ENCODE results near the gene U2SURP. TPM values are rescaled to one million over a fixed set of nuclear protein-coding genes. Genes with fewer than 3 reads are reported as not detected.

Gene U2SURP
- 100 to 1,000 TPM; 123 to 124 TPM for total RNA-seq

DNA sequence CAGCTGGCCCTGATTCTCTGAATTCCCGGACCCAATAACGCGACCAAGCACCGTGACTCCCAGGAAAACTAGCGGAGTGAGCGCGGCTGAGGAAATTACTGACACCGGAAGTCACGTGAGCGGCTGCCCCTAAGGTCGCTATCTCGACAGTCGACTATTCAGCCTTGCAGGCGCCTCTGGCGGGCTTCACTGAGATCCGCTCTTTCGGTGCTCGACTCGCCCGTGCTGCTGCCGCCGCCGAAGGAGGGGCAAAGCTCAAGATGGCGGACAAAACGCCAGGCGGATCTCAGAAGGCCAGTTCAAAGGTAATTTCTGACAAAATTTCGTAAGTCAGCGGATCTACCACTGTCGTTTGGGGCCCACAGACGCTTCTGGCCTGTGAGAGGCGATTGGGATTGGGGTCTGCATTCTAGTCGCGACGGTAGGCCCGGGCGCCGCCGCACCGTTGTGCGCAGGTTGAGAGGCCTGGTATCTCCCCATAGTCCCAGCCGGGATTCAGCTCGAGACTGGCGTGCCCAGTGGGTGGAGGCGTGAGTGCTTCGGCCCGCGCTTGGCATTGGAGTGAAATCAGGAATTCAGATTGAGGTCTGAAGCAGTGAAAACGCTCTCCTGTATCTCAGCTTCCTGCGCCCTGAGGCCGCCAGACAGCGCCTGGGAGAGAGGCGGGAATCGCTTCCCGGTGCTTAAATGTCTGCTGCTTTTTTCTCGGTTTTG, at the start of gene U2SURP:
U2SURP (plus strand) TSS at position 202 of the 714 bp plus-strand sequence; CDS start at position 261, 59 bp downstream.
- DNase-seq (peak; percentile 96), ATAC-seq (peak; percentile 86)
- H3K4me3 Mint-ChIP-seq: peak within 1 kb of the TSS; percentile 98
- CTCF ChIA-PET: interaction anchor here (0.6 to 3.9 kb wide), 14 partner anchors 9 to 1263 kb away, joined by 3 to 24 read pairs (median 3); partner anchors contain the start of genes DIPK2A and RNF7
- peaks cover 2% of the 10 kb centered on the region for H3K36me3 Mint-ChIP-seq (ENCODE audit: low read depth)
- H3K4me1 Mint-ChIP-seq (ENCODE audit: low read depth): peaks cover 35% of the 10 kb centered on the region
- H3K9me3 Mint-ChIP-seq (ENCODE audit: insufficient read depth): no peaks in the 10 kb centered on the region
- H3K27me3 Mint-ChIP-seq (ENCODE audit: low read depth): no peaks in the 10 kb centered on the region
- POLR2A ChIA-PET: interaction anchor here (0.6 to 3.0 kb wide), 19 partner anchors 11 to 970 kb away, joined by 3 to 47 read pairs (median 3); partner anchors contain the start of genes ATR, CHST2, DIPK2A and PLS1
- H3K27ac Mint-ChIP-seq: peak within 1 kb of the TSS; percentile 100

DNA sequence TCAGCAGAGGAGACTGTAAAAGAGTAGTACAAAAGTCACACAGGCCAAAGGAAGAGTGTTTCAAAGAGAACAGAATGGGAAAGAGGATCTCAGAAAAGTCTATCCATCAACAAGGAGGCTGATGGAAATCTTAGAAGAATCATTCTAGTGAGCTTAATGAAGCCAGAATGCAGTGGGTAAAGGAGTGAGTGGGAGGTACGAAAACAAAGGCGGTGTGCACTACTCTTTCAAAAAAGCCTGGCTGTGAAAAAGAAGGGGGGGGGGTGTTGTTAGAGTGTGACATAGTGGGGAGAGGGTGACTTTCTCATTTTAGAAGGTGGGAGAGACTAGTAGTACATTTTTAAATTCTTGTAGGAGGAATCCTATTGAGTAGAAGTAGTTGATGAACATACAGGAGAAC, 49.6 kb upstream of the U2SURP start:
- Mint-ChIP-seq H3K36me3 (ENCODE audit: low read depth) (no peaks in the 10 kb centered on the region), H3K27ac (no peak overlapping the region), H3K27me3 (ENCODE audit: low read depth) (peaks cover 49% of the 10 kb centered on the region), H3K9me3 (ENCODE audit: insufficient read depth) (no peaks in the 10 kb centered on the region), H3K4me1 (ENCODE audit: low read depth) (peaks cover 5% of the 10 kb centered on the region), H3K4me3 (no peak overlapping the region)
- POLR2A ChIA-PET: interaction anchor here (0.7 kb wide), 2 partner anchors 49 to 135 kb away, joined by 3 to 4 read pairs; partner anchors contain the start of gene U2SURP
- ATAC-seq (no peak), DNase-seq (no peak)
- CTCF ChIA-PET: no interaction called here

DNA sequence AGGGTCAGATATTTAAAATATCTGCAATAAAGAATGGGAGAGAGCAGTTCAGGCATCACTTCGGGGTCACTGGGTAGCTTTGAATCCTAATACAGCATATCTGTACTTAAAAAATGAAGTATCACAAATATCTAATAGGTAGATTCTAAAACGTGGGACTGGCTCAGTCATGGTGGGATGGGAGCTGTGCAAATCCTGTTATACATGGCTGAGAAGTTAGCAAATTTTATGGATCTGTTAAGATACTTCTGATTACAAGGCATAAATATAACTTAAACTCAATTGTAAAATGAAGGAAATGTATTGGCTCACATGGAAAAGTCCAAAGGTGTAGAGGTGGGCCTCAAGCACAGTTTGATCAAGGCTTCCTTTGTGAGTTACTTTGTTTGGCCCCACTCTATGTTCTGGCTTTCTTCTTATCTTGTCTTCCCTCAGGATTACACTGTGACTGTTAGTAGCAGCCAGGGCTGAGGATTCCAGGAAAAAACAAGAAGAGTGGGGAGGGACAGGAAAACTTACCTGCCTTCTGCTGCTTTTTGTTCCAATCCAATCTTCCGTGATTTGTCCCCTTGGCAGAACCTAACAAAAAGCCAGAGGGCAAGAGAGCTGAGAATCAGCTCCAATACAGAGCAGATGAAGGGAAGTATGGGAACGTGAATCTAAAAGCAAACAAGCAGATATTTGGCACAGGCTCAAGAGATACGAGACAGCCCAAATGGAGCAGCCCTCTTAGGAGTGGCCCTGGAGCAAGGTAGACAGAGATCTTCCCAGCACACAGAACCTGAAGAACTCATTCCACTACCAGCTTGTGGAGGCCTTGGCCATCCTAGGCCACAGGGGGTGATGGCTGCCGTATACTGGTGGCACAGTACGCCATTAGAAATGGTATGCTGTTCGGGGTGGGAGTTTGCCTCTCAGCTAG, 48.8 kb upstream of the U2SURP start:
- peaks cover 52% of the 10 kb centered on the region for H3K27me3 Mint-ChIP-seq (ENCODE audit: low read depth)
- DNase-seq (no peak), ATAC-seq (no peak)
- ChIA-PET POLR2A (no interaction called here), CTCF (interaction anchor here (1.3 kb wide), 1 partner anchor 124 kb away, joined by 3 read pairs; no protein-coding TSS in a partner anchor)
- no peaks in the 10 kb centered on the region for H3K36me3 Mint-ChIP-seq (ENCODE audit: low read depth)
- no peaks in the 10 kb centered on the region for H3K9me3 Mint-ChIP-seq (ENCODE audit: insufficient read depth)
- no peak overlapping the region for H3K4me3 Mint-ChIP-seq
- H3K4me1 Mint-ChIP-seq (ENCODE audit: low read depth): peaks cover 1% of the 10 kb centered on the region
- no peak overlapping the region for H3K27ac Mint-ChIP-seq

DNA sequence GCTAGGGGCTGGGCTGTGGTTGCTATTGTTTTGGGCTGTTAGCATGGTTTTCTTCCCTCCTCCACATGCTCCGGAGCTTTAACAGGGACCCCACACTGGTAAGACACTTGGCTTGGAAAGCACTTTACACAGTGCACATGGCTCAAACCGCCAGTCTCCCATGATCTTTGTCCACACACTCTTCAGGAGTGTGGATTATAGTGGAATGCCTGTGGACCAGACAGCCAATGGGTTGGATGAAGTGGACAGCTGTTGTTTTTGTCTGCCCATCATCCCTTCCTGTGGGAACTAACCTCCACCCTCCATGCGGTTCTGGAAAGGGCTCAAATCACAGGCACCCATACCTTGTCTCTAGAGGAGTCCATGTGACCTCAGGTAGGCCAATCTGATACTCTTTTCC, 47.9 kb upstream of the U2SURP start:
- ChIA-PET POLR2A (no interaction called here), CTCF (interaction anchor here (1.3 kb wide), 1 partner anchor 125 kb away, joined by 3 read pairs; no protein-coding TSS in a partner anchor)
- H3K27ac Mint-ChIP-seq: no peak overlapping the region
- H3K4me1 Mint-ChIP-seq (ENCODE audit: low read depth): no peaks in the 10 kb centered on the region
- H3K27me3 Mint-ChIP-seq (ENCODE audit: low read depth): peaks cover 46% of the 10 kb centered on the region
- H3K36me3 Mint-ChIP-seq (ENCODE audit: low read depth): no peaks in the 10 kb centered on the region
- no peak for ATAC-seq
- no peak overlapping the region for H3K4me3 Mint-ChIP-seq
- H3K9me3 Mint-ChIP-seq (ENCODE audit: insufficient read depth): no peaks in the 10 kb centered on the region
- DNase-seq: no peak

DNA sequence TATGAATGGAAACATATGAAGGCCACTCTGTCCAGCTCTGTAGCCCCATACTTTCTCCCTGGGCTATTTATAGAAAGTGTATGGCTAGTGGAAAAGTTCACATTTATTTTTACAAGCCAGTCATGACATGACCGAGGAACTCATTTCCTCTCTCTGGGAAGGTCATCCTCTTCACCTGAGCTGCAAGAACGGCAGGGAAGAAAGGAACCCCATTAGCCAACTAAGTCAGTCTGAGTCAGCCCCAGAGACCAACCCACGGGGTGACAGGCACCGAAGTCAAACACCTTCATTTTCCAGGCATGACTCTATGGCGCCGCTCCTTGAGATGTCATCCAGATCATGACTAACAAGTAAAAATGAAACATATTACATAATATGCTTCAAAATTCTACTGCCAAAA, 42.7 kb upstream of the U2SURP start:
- Mint-ChIP-seq H3K4me3 (no peak overlapping the region), H3K36me3 (ENCODE audit: low read depth) (peaks cover 2% of the 10 kb centered on the region), H3K4me1 (ENCODE audit: low read depth) (peaks cover 7% of the 10 kb centered on the region), H3K27ac (no peak overlapping the region), H3K27me3 (ENCODE audit: low read depth) (peaks cover 58% of the 10 kb centered on the region), H3K9me3 (ENCODE audit: insufficient read depth) (no peaks in the 10 kb centered on the region)
- CTCF ChIA-PET: no interaction called here
- DNase-seq: no peak
- no peak for ATAC-seq
- POLR2A ChIA-PET: interaction anchor here (0.6 kb wide), 1 partner anchor 27 kb away, joined by 3 read pairs; no protein-coding TSS in a partner anchor

DNA sequence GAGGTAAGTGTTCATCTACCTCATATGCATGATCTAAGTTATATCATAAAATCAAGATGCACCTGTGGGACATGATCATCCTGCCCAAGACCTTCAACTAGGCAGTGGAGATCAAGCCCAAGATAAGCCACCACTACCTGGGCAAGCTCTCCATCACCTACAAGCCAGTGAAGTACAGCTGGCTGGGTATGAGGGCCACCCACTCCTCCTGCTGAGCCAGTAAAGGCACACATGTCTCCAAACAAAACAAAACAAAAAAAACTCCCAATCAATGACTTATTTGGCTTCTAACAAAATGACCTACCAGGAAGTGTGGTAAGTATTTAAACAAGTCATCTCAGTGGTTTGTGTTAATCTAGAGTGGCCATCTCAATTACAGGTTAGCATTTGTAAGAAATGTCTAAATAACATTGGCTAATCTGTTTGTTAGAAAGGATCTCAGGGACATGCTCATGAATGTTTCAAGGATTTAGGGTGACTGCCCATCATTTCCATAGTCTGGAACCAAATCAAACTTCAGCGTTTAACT, 41.0 kb upstream of the U2SURP start:
- no peak overlapping the region for H3K27ac Mint-ChIP-seq
- peaks cover 2% of the 10 kb centered on the region for H3K36me3 Mint-ChIP-seq (ENCODE audit: low read depth)
- ATAC-seq: no peak
- peaks cover 7% of the 10 kb centered on the region for H3K4me1 Mint-ChIP-seq (ENCODE audit: low read depth)
- ChIA-PET POLR2A (no interaction called here), CTCF (interaction anchor here (1.9 kb wide), 1 partner anchor 132 kb away, joined by 4 read pairs; no protein-coding TSS in a partner anchor)
- no peak overlapping the region for H3K4me3 Mint-ChIP-seq
- H3K27me3 Mint-ChIP-seq (ENCODE audit: low read depth): peaks cover 66% of the 10 kb centered on the region
- DNase-seq: no peak
- H3K9me3 Mint-ChIP-seq (ENCODE audit: insufficient read depth): no peaks in the 10 kb centered on the region

DNA sequence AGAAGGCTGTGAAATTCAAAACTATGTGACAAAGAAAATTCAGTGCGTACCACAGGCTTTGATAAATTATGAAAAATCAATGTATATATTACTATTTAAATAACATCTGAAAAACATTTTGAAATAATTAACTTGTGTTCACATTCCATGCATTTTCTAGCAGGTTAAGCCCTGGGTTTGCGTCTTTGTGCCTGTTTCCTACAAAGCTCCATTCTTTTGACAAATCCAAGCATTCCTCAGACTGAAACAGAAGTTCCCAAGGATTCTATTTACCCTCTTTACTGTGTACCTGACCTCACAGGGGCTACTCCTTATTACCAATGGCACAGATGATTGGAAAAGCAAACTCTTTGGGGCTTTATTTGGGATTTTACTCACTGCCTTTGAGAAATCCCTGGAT, 39.8 kb upstream of the U2SURP start:
- ChIA-PET CTCF (interaction anchor here (1.9 kb wide), 1 partner anchor 133 kb away, joined by 4 read pairs; no protein-coding TSS in a partner anchor), POLR2A (no interaction called here)
- Mint-ChIP-seq H3K4me3 (no peak overlapping the region), H3K9me3 (ENCODE audit: insufficient read depth) (no peaks in the 10 kb centered on the region), H3K27ac (no peak overlapping the region), H3K36me3 (ENCODE audit: low read depth) (peaks cover 2% of the 10 kb centered on the region), H3K4me1 (ENCODE audit: low read depth) (peaks cover 7% of the 10 kb centered on the region), H3K27me3 (ENCODE audit: low read depth) (peaks cover 71% of the 10 kb centered on the region)
- ATAC-seq (no peak), DNase-seq (no peak)

DNA sequence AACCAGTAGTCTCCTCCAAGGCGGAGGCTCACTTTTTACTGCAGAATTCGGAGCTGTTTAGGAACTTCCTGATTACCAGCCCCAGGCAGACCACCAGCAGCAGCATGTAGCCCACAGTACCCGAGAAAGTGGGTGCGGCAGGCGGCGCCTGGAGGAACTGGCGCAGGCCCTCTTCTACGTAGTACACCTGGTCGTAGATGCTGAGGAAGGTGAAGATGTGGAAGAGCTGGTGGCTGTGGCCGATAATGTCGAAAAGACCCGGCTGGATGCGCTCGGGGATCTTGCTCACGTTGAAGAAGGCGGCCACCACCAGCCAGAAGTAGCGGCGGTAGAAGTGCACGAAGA, 39.2 kb upstream of the U2SURP start:
- no peak for DNase-seq
- Mint-ChIP-seq H3K27me3 (ENCODE audit: low read depth) (peaks cover 68% of the 10 kb centered on the region), H3K36me3 (ENCODE audit: low read depth) (peaks cover 2% of the 10 kb centered on the region), H3K27ac (no peak overlapping the region), H3K4me1 (ENCODE audit: low read depth) (peaks cover 7% of the 10 kb centered on the region), H3K4me3 (peak overlapping the region; percentile 67), H3K9me3 (ENCODE audit: insufficient read depth) (no peaks in the 10 kb centered on the region)
- no peak for ATAC-seq
- ChIA-PET POLR2A (no interaction called here), CTCF (no interaction called here)

DNA sequence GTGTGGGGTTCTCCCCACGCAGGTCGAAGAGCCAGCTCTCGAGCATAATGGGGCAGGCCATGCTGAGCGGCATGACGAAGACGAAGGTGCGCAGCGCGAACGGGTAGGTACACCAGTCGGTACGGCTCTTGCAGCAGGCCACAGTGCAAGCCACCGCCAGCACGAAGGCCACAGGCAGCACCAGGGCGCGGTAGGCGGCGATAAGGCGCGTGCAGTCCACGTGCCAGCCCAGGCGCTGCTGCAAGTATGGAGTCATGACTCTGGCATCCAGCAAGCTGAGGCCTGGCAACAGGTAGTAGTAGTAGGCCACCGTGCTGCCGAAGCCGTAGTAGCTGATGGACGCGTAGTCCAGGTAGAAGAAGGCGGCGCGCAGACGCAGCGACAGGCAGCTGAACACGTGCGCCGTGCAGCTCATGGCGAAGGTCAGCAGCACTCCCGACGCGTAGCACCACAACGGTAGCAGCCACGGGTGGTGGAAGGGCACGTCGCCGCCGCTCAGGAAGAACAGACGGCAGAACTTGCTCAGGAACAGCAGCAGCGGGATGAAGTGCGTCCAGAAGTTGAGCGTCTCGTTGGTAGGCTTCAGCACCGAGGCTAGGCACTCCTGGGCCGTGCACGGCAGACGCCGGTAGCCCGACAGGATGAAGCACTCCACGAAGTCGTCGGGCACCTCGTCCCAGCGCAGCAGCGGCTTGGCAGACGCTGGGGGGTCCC, 38.7 kb upstream of the U2SURP start:
- Mint-ChIP-seq H3K36me3 (ENCODE audit: low read depth) (peaks cover 2% of the 10 kb centered on the region), H3K4me1 (ENCODE audit: low read depth) (peaks cover 7% of the 10 kb centered on the region), H3K27ac (no peak overlapping the region), H3K9me3 (ENCODE audit: insufficient read depth) (no peaks in the 10 kb centered on the region), H3K4me3 (peak overlapping the region; percentile 67), H3K27me3 (ENCODE audit: low read depth) (peaks cover 65% of the 10 kb centered on the region)
- ChIA-PET CTCF (no interaction called here), POLR2A (interaction anchor here (0.6 kb wide), 1 partner anchor 76 kb away, joined by 3 read pairs; no protein-coding TSS in a partner anchor)
- DNase-seq: no peak
- ATAC-seq: peak; percentile 37

DNA sequence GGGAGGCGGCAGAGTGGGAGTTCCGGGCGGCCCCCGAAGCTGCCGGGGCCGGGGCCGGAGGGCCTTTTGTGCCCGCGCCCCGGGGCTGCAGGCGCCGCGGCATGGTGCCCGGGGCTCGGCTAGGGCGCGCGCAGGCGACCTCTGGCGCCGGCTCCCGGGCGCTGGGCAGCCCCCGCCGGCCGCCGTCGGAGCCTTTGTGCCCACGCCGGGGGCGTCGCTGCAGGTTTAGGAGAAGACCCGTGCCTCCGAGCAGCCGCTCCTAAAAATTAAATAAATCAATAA, 38.2 kb upstream of the U2SURP start:
- DNase-seq: no peak
- H3K27me3 Mint-ChIP-seq (ENCODE audit: low read depth): peaks cover 66% of the 10 kb centered on the region
- no peaks in the 10 kb centered on the region for H3K9me3 Mint-ChIP-seq (ENCODE audit: insufficient read depth)
- ChIA-PET CTCF (no interaction called here), POLR2A (interaction anchor here (0.6 kb wide), 1 partner anchor 76 kb away, joined by 3 read pairs; no protein-coding TSS in a partner anchor)
- peak; percentile 45 for ATAC-seq
- H3K4me1 Mint-ChIP-seq (ENCODE audit: low read depth): peaks cover 7% of the 10 kb centered on the region
- peak overlapping the region; percentile 67 for H3K4me3 Mint-ChIP-seq
- H3K36me3 Mint-ChIP-seq (ENCODE audit: low read depth): peaks cover 2% of the 10 kb centered on the region
- H3K27ac Mint-ChIP-seq: no peak overlapping the region

Measured in activated CD8-positive, alpha-beta T cell treated with anti-CD3 and anti-CD28 coated beads, Interleukin-2, amount 10 ng/mL, durations not matched to agents 7 days and 5 days (primary cell).